Transverse colon (tissue), 4 donors: ENCODE data around the gene WDR64. TPM values are rescaled to one million over a fixed set of nuclear protein-coding genes. Genes with fewer than 3 reads are reported as not detected.

Source experiments
- DNase-seq: peaks from one replicate; pipeline ENCODE4 v3.0.0-alpha.2; 2019
- H3K27ac ChIP-seq, 4 donors: fragments of 200-600 bp; sonication (generic); 2 replicates each; pipeline ENCODE4 v1.5.1; 2016 to 2018; ENCODE audit warnings: inconsistent platforms in 4 of 4
- H3K27me3 ChIP-seq: fragments of 200-600 bp; sonication (generic); 2 replicates; pipeline ENCODE4 v1.5.1; 2017; ENCODE audit warnings: inconsistent platforms
- H3K36me3 ChIP-seq, 4 donors: fragments of 200-600 bp; sonication (generic); 2 replicates each; pipeline ENCODE4 v1.5.1; 2017 to 2019; ENCODE audit warnings: inconsistent platforms in 4 of 4
- H3K4me1 ChIP-seq, 4 donors: fragments of 200-600 bp; sonication (generic); 2 replicates each; pipeline ENCODE4 v1.5.1; 2017 to 2020; ENCODE audit warnings: inconsistent platforms in 4 of 4
- H3K4me3 ChIP-seq, 4 donors: fragments of 200-600 bp; sonication (generic); 1 replicate in 1 of 4; 2 replicates in 3 of 4; pipeline versions ENCODE4 v1.5.1 to v1.6.1; 2017 to 2019; ENCODE audit warnings: inconsistent platforms in 4 of 4
- H3K9me3 ChIP-seq, 2 donors: fragments of 200-600 bp; sonication (generic); 2 replicates each; pipeline ENCODE4 v1.5.1; 2017 to 2019; ENCODE audit warnings: inconsistent platforms in 2 of 2
- EP300 ChIP-seq: sonication (generic); formaldehyde crosslinking; IDR thresholded peaks from one replicate; pipeline ENCODE4 v1.6.1; 2017; ENCODE audit warnings: antibody characterized with exemption, low read depth
- POLR2A ChIP-seq: fragments of 450-650 bp; IDR thresholded peaks from one replicate; pipeline ENCODE4 v1.6.1; 2016; ENCODE audit warnings: antibody characterized with exemption, mild to moderate bottlenecking, moderate library complexity
- POLR2AphosphoS5 ChIP-seq, 3 donors: sonication (generic); formaldehyde crosslinking; IDR thresholded peaks; one replicate each; pipeline ENCODE4 v1.6.1; 2016; ENCODE audit warnings: antibody characterized with exemption in 3 of 3
- whole genome bisulfite sequencing, 2 donors: methylation state at CpG; one replicate each; pipeline ENCODE4 v1.1.5; 2018; ENCODE audit warnings: low coverage in 1 of 2; 5-methylcytosine and 5-hydroxymethylcytosine counted together
- in situ Hi-C, 4 donors: fragments of 200-750 bp; cut with MboI; loops; one replicate each; pipeline versions ENCODE4 v1.15.0 to v1.15.1; 2017; ENCODE audit warnings: low sequenced_read_pairs in 3 of 4, low pct_ligation_motif_present in 1 of 4, low pct_unique_long_range_greater_than_20kb in 1 of 4
- intact Hi-C: fragments of 100-400 bp; cut with DNase I; formaldehyde crosslinking; loops from one replicate; pipeline ENCODE4 v1.15.1; 2023; ENCODE audit warnings: low total_unique reads
- total RNA-seq, 4 donors: library from RNA; depleted of rRNA; stranded (reverse); fragments of >200 nt; gene quantifications; one replicate each; pipeline ENCODE4 v1.1.0, GENCODE V29; 2016
- TF ChIP-seq, protein P1 (sequence below), 5 experiments: fragments of 200-600 bp in 3 of 5; fragments of 450-650 bp in 2 of 5; sonication (generic) in 3 of 5; IDR thresholded peaks; 1 replicate in 2 of 5; 2 replicates in 3 of 5; pipeline ENCODE4 v1.5.1; 2016 to 2017; ENCODE audit warnings: antibody characterized with exemption in 5 of 5, inconsistent platforms in 3 of 5, mild to moderate bottlenecking in 2 of 5, moderate library complexity in 1 of 5

WDR64 gene
- total RNA-seq, 4 donors from 2014 or later: not detected

DNA sequence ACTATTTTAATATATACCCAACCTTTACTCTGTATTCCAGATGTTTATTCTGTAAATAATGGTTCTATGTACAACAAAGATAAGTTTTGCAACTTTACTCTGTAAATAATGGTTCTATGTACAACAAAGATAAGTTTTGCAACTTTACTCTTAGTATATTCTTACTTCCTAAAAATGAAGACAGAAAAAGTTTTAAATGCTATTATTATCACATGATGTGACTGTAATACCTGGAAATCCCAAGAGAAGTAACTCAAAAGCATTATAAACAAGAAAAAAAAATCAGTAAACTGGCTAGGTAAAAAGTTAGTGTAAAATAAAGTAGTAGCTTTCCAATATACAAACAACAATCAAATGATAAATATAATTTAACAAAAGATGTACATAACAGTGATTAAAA lies 177.4 kb downstream of the WDR64 start:
- no peak for DNase-seq
- in situ Hi-C loops (loop anchor here in 3 of 4 donors (25.0 kb wide), 3 partner anchors 217 to 317 kb away; partner anchors contain the start of genes FH (in 1 of the 3) and KMO (in 1 of the 3)), intact Hi-C loops (no loop called here)
- TF ChIP-seq EP300 (no peak), POLR2AphosphoS5 (IDR thresholded peaks at IDR 0.05) (no peak), POLR2A (no peak)
- TF ChIP-seq, protein P1, sequence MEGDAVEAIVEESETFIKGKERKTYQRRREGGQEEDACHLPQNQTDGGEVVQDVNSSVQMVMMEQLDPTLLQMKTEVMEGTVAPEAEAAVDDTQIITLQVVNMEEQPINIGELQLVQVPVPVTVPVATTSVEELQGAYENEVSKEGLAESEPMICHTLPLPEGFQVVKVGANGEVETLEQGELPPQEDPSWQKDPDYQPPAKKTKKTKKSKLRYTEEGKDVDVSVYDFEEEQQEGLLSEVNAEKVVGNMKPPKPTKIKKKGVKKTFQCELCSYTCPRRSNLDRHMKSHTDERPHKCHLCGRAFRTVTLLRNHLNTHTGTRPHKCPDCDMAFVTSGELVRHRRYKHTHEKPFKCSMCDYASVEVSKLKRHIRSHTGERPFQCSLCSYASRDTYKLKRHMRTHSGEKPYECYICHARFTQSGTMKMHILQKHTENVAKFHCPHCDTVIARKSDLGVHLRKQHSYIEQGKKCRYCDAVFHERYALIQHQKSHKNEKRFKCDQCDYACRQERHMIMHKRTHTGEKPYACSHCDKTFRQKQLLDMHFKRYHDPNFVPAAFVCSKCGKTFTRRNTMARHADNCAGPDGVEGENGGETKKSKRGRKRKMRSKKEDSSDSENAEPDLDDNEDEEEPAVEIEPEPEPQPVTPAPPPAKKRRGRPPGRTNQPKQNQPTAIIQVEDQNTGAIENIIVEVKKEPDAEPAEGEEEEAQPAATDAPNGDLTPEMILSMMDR (IDR thresholded peaks at IDR 0.05): no peak
- no peak overlapping the region for H3K4me3 ChIP-seq
- H3K27ac ChIP-seq: no peak overlapping the region
- peaks cover 6% of the 10 kb centered on the region for H3K27me3 ChIP-seq
- H3K4me1 ChIP-seq: no peaks in the 10 kb centered on the region
- H3K9me3 ChIP-seq: no peaks in the 10 kb centered on the region
- H3K36me3 ChIP-seq: no peaks in the 10 kb centered on the region

- no peak overlapping the region for H3K4me3 ChIP-seq
- H3K4me1 ChIP-seq: no peaks in the 10 kb centered on the region
- TF ChIP-seq, protein P1 (IDR thresholded peaks at IDR 0.05): peak; percentile 28 to 41 (median 37)
- no peak for TF ChIP-seq EP300
- no peak for DNase-seq
- in situ Hi-C loops: loop anchor here in 3 of 4 donors (25.0 kb wide), 3 partner anchors 223 to 323 kb away; partner anchors contain the start of genes FH (in 1 of the 3) and KMO (in 1 of the 3)
- WGBS, 2 donors: 2 to 17% methylated on average over 1 of the region's 1 CpG
- intact Hi-C loops: no loop called here
- H3K27ac ChIP-seq: no peak overlapping the region
- H3K27me3 ChIP-seq: peaks cover 17% of the 10 kb centered on the region
- no peaks in the 10 kb centered on the region for H3K36me3 ChIP-seq
- no peaks in the 10 kb centered on the region for H3K9me3 ChIP-seq
Measured at GRCh38 chr1:241834733-241835377, 182.8 kb downstream of the WDR64 start.

GRCh38 chr1:241836941-241837340 lies 184.9 kb downstream of the WDR64 start:
- in situ Hi-C loops (loop anchor here in 3 of 4 donors (25.0 kb wide), 3 partner anchors 225 to 325 kb away; partner anchors contain the start of genes FH (in 1 of the 3) and KMO (in 1 of the 3)), intact Hi-C loops (no loop called here)
- H3K27me3 ChIP-seq: peaks cover 17% of the 10 kb centered on the region
- TF ChIP-seq EP300: no peak
- TF ChIP-seq, protein P1 (IDR thresholded peaks at IDR 0.05): no peak
- TF ChIP-seq POLR2A: no peak
- TF ChIP-seq POLR2AphosphoS5 (IDR thresholded peaks at IDR 0.05): no peak
- no peaks in the 10 kb centered on the region for H3K4me1 ChIP-seq
- no peak overlapping the region for H3K4me3 ChIP-seq
- no peak overlapping the region for H3K27ac ChIP-seq
- no peak for DNase-seq
- no peaks in the 10 kb centered on the region for H3K36me3 ChIP-seq
- no peaks in the 10 kb centered on the region for H3K9me3 ChIP-seq
- 79 to 86% methylated on average over 2 of the region's 2 CpGs for WGBS, 2 donors

DNA sequence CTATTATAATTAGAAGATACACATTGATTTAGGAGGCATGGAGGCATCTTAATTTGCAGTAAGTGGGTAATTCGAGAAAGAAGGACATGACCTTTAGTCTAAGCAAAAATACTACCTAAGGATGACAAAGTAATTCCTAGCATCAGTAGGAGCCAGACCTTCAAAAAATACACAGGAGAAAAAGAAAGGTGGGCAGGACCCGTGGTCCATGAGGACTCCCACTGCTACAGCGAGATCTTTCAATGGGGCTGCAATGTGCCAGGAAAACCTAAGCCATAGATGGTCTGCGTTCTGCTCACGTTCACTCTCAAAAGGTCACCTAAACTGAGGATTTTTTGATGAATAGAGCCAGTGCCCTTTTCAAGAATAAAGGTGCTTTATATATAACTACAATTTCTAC lies 185.3 kb downstream of the WDR64 start:
- intact Hi-C loops: no loop called here

More for the DNA sequence above, 185.3 kb downstream of the WDR64 start:
- no peak for DNase-seq
- Histone ChIP-seq H3K27ac (no peak overlapping the region), H3K9me3 (no peaks in the 10 kb centered on the region), H3K4me3 (no peak overlapping the region), H3K36me3 (no peaks in the 10 kb centered on the region), H3K4me1 (no peaks in the 10 kb centered on the region), H3K27me3 (peaks cover 17% of the 10 kb centered on the region)
- WGBS, 2 donors: 61 to 78% methylated on average over 4 to 5 of the region's 5 CpGs
- in situ Hi-C loops: loop anchor here in 3 of 4 donors (25.0 kb wide), 3 partner anchors 225 to 325 kb away; partner anchors contain the start of genes FH (in 1 of the 3) and KMO (in 1 of the 3)
- TF ChIP-seq POLR2A: no peak
- TF ChIP-seq, protein P1 (IDR thresholded peaks at IDR 0.05): no peak
- TF ChIP-seq EP300: no peak
- TF ChIP-seq POLR2AphosphoS5 (IDR thresholded peaks at IDR 0.05): no peak
